GM19193 (cell line): ENCODE measurements around the gene CLEC19A.

Source experiments
- POLR2A ChIP-seq: IDR thresholded peaks from 4 replicates; pipeline ENCODE4 v1.6.1; 2011; ENCODE audit not compliant: insufficient read depth, insufficient read length; ENCODE audit errors: extremely low read depth

CLEC19A gene

GRCh38 chr16:19299565-19299964 is 14.0 kb downstream of the CLEC19A start:
- TF ChIP-seq POLR2A, result no peak

DNA sequence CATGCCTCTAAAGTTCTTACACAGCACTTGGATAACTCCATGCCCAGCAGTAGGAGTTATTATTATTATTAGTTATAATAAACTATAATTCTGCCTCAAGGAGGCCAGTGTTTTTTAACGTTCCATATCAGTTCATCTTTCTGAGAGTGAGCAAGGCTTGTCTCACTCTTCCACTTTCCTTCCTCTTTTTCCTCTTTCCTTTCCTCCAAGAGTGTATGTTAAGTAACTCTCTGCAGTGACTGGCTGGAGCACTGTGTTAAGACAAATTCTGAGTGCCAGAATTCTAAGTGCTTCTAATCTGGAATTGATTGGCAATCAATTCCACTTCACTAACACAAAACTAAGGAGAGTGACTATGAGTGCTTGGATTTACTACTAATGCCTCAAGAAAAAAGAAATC is 16.4 kb downstream of the CLEC19A start:
- no peak for TF ChIP-seq POLR2A

GRCh38 chr16:19304750-19305149 is 19.2 kb downstream of the CLEC19A start:
- TF ChIP-seq POLR2A, result no peak

DNA sequence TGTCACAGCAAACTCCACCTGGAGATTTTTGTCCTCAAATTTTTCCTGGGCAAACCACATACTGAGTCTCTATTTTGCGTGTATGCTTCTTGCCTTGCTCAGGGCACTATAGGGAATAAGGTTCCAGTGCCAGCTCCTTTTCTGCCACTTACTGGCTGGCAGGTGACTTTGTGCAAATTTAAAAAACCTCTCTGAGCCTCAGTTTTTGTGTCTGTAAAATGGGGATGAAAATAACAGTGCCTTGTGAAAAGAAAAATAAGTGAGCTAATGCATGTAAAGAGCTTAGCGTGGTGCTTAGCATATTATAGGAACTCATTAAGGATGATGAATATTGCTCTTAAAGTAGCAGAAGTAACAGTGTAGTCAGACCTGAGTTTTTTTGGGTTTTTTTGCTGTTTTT is 19.9 kb downstream of the CLEC19A start:
- no peak for TF ChIP-seq POLR2A

DNA sequence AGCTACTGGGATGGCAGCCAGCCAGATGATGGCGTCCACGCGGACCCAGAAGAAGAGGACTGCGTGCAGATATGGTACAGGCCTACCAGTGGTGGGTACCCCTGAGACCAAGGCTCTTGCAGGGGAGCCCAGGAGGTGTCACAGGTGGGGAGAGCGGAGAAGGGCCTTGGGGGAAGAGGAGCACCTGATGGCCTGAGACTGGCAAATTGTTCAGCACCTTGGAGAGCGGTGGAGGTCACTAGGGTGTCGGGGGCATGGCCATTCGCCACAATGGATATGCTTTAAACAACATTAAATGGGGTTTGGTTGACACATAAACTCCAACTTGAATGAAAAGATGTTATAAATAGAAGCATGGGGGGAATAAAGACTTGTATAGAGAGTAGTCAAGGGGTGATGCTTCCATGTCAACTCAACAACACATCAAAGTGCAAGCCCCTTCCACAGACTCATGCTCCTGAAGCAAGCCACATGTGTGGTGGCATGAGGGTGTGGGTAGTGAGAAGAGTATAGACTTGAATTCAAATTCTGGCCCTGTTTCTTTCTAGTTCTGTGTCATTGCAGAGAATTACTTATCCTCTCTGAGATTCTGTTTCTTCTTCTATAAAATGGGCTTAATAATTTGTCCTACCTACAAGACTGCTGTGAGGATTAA is 22.2 kb downstream of the CLEC19A start:
- TF ChIP-seq POLR2A, result no peak

GRCh38 chr16:19308392-19308791 is 22.9 kb downstream of the CLEC19A start:
- no peak for TF ChIP-seq POLR2A

DNA sequence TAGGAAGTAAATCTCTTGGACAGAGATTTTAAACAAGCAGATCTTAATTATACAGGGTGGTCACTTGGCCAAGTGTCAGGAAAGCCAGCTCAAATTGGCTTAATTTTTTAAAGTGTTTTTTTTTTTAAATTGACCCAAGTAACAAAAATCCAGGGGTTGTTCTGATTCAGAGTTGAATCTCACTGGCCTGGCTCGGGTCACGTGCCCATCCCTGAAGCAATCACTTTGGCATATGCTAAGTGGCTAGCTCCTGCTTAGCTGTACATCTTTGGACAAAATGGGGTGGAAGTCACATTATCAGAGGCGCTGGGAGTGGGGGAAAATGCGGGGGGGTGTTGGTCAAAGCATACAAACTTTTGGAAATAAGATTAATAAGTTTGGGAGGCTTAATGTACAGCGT is 23.6 kb downstream of the CLEC19A start:
- TF ChIP-seq POLR2A, result no peak

DNA sequence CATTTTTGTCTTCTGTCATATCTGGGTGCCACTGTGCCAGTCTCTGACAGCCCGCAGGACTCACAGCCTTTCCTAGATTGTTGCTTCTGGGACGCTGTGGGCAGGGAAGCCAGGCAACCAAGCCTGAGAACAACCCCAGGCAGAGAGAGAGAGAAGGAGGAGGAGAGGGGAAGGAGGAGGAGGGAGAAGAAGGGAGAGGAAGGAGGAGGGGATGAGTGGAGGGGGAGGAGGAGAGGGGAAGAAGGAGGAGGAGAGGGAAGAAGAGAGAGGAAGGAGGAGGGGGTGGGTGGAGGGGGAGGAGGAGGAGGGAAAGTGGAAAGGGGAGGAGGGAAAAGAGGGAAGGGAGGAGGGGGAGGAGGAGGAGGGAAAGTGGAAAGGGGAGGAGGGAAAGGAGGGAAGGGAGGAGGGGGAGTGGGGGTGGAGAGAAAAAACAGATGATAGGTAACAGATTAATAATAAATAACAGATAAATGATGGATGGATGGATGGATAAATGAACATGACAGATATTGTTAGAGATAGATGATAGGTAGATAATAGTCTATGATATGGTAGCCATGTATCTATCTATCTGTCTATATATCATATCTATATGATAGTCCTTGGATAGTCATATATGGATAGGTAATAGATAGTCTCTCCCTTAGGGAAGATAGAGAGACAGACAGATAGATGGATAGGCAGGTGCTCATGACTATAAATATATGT is 29.3 kb downstream of the CLEC19A start:
- no peak for TF ChIP-seq POLR2A

DNA sequence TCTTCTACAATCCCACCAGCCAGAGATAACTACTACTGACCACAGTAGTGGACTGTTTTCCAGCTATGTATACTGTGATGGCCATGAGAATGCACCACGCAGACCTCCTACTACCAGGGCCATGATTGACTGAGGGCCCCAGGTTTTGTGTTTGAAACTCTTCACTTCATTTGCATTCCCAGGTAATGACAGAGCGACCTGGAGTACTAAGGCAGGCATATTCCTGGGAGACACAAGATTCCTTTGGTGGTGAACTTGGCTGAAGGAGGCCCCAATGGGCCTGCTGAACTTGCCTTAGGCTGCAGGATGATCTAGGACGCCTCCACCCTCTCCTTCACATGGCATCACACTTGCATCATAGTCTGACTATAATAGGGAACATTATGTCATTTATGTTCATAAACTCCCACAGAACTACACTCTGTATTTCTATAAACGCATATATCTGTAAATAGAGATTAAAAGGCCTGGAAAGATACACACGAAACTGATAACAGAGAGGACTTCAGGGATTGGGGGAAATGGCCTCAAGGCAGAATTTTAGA is 30.4 kb downstream of the CLEC19A start:
- no peak for TF ChIP-seq POLR2A

DNA sequence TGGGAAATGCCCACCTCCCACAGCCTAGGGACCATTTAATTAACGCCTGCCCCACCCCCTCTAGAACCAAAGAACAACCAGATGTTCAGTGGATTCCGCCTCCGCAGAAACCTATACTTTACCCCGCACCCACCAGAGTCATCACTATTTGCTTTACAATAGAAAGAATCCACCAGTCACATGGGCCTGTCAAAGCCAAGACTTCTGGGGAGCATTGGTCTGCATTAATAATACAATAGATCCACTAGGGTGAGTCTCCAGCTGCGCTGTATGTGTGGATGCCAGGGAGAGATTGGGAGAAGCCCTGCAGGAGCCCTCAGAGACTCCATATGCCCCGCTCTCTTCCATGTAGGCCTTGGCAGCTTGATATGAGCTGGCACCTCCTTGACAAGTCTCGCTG is 31.3 kb downstream of the CLEC19A start:
- no peak for TF ChIP-seq POLR2A

- TF ChIP-seq POLR2A, result no peak
Measured at GRCh38 chr16:19323596-19323995, 38.1 kb downstream of the CLEC19A start.

GRCh38 chr16:19328364-19328763 is 42.8 kb downstream of the CLEC19A start:
- TF ChIP-seq POLR2A, result no peak

GRCh38 chr16:19329932-19330331 is 44.4 kb downstream of the CLEC19A start:
- no peak for TF ChIP-seq POLR2A

DNA sequence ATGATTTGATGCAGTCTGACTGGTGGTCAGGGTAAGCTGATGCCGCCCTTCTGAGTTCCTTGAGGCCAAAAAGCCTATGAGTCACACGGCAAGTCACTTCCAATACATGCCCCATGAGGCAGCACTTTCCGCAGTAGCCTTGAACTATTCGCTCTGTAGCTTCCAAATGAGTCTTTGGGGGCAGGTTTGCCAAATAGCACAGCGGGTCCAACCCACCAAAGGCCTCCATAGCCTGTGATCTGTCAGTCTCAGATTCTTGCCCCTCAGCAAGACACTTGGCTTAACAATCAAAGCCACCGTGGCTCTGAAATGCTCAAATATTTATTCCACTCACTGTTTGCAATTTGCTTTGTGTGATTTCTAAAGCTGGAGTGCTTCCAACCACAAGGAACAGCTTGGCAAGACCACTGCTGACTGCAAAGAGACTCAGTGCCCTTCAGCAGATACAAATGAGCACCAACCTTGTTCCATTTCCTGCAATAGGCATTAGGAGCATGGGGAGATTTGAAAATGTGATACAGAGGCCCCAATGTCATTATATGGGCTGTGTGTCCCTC is 45.4 kb downstream of the CLEC19A start:
- TF ChIP-seq POLR2A, result no peak

DNA sequence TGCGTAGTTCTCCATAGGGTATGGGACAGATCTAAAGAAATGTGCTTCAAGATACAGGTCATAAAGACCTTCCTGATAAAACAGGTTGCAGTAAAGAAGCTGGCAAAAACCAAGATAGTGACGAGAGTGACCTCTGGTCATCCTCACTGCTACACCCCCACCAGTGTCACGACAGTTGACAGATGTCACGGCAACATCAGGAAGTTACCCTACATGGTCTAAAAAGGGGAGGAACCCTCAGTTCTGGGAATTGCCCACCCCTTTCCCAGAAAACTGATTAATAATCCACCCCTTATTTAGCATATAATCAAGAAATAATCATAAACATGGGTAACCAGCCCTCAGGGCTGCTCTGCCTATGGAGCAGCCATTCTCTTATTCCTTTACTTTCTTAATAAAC is 46.3 kb downstream of the CLEC19A start:
- TF ChIP-seq POLR2A, result no peak

DNA sequence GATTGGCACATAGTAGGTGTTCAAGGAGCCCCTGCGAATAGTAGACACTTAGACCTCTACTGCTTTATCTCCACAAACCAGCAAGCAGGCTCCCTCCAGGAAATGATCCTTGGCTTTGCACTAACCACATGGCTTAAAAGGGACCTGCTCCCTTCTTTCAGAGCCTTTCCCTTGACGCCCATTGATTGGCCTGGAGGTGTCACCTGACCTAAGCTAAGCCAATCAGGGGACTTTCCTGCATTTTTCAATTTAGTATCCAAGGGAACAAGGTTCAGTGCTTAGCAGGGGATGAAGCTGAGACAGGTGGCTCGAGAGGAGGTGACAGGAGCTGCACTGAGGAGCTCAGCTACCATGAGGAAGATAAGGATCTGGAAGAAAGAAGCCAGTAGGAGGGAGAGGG is 52.8 kb downstream of the CLEC19A start:
- no peak for TF ChIP-seq POLR2A
